CD4-positive, alpha-beta T cell (primary cell): ENCODE measurements around the gene SLC22A5. TPM values are rescaled to one million over a fixed set of nuclear protein-coding genes. Genes with fewer than 3 reads are reported as not detected.

ENCODE experiments used
- ATAC-seq: fragments of 200-7000 bp; cut with Tn5 transposase; one replicate; pipeline ENCODE4 v1.10.0; 2022; ENCODE audit warnings: mild to moderate bottlenecking; ENCODE audit not compliant: poor library complexity
- CTCF ChIA-PET: fragments of 350-600 bp; sonication (Branson Sonifier 250); formaldehyde crosslinking; loops from one replicate; lab custom pipeline; 2021; ENCODE audit warnings: antibody characterized with exemption, inconsistent platforms; lab: Charles Lee
- POLR2A ChIA-PET: fragments of 350-600 bp; sonication (Branson Sonifier 250); formaldehyde crosslinking; loops from one replicate; lab custom pipeline; 2021; ENCODE audit warnings: antibody characterized with exemption, inconsistent platforms; lab: Charles Lee
- DNase-seq, 14 experiments: peaks; one replicate each; pipeline ENCODE4 v3.0.0-alpha.2; 2013 to 2020; ENCODE audit warnings: mixed read lengths in 2 of 14
- H3K27ac ChIP-seq, 2 donors: one replicate each; pipeline versions ENCODE4 v1.5.1 to v1.7.0; 2013; ENCODE audit warnings: low read length in 2 of 2, low read depth in 1 of 2, mild to moderate bottlenecking in 1 of 2
- H3K27me3 ChIP-seq, 2 experiments: 1 replicate in 1 of 2; 2 replicates in 1 of 2; pipeline versions ENCODE4 v1.6.1 to v1.7.0; 2013; ENCODE audit warnings: low read length in 2 of 2, control low read depth in 1 of 2, mild to moderate bottlenecking in 1 of 2, moderate library complexity in 1 of 2; ENCODE audit not compliant: insufficient read depth in 2 of 2, control insufficient read depth in 1 of 2
- H3K36me3 ChIP-seq: one replicate; pipeline ENCODE4 v1.6.1; 2013; ENCODE audit warnings: low read length, control low read depth; ENCODE audit not compliant: insufficient read depth
- H3K4me1 ChIP-seq: one replicate; pipeline ENCODE4 v1.6.1; 2013; ENCODE audit warnings: low read length, control low read depth; ENCODE audit not compliant: insufficient read depth
- H3K4me3 ChIP-seq: one replicate; pipeline ENCODE4 v1.5.1; 2013; ENCODE audit warnings: mild to moderate bottlenecking, low read length, moderate library complexity
- H3K9me3 ChIP-seq, 2 experiments: 1 replicate in 1 of 2; 2 replicates in 1 of 2; pipeline versions ENCODE4 v1.6.1 to v1.7.0; 2013; ENCODE audit warnings: low read length in 2 of 2, mild to moderate bottlenecking in 2 of 2, control low read depth in 1 of 2, moderate library complexity in 1 of 2; ENCODE audit not compliant: control insufficient read depth in 1 of 2, insufficient read depth in 1 of 2
- H3K27ac Mint-ChIP-seq: one replicate; pipeline ENCODE4 v1.8.0; 2020; ENCODE audit warnings: mixed read lengths
- H3K27me3 Mint-ChIP-seq: one replicate; pipeline ENCODE4 v1.8.0; 2021; ENCODE audit warnings: mixed read lengths
- H3K36me3 Mint-ChIP-seq: one replicate; pipeline ENCODE4 v1.8.0; 2021; ENCODE audit warnings: low read depth, mixed read lengths
- H3K4me1 Mint-ChIP-seq: one replicate; pipeline ENCODE4 v1.8.0; 2021; ENCODE audit warnings: low read depth, mixed read lengths
- H3K4me3 Mint-ChIP-seq: one replicate; pipeline ENCODE4 v1.8.0; 2020; ENCODE audit warnings: mild to moderate bottlenecking, mixed read lengths
- H3K9me3 Mint-ChIP-seq: one replicate; pipeline ENCODE4 v1.8.0; 2020; ENCODE audit warnings: mixed read lengths
- intact Hi-C, 2 experiments: fragments of 100-400 bp; cut with DNase I in 1 of 2; cut with micrococcal nuclease in 1 of 2; formaldehyde crosslinking; loops; one replicate each; pipeline versions ENCODE4 v1.15.1 to v1.9.0; 2023 to 2025; cut with DNase I, micrococcal nuclease
- total RNA-seq, 174 experiments: library from RNA in 2 of 174; stranded (reverse) in 2 of 174; gene quantifications; one replicate each; pipeline ENCODE4 v1.2.3 and lab custom pipeline; 2021 to 2026
- TF ChIP-seq, protein P1 (sequence below): fragments of 200-600 bp; IDR thresholded peaks from one replicate; pipeline ENCODE4 v1.8.0; 2022; ENCODE audit warnings: antibody characterized with exemption, mild to moderate bottlenecking

The SLC22A5 gene
- total RNA-seq, 2 experiments from 2014 or later: 4.3 to 4.5 TPM

DNA sequence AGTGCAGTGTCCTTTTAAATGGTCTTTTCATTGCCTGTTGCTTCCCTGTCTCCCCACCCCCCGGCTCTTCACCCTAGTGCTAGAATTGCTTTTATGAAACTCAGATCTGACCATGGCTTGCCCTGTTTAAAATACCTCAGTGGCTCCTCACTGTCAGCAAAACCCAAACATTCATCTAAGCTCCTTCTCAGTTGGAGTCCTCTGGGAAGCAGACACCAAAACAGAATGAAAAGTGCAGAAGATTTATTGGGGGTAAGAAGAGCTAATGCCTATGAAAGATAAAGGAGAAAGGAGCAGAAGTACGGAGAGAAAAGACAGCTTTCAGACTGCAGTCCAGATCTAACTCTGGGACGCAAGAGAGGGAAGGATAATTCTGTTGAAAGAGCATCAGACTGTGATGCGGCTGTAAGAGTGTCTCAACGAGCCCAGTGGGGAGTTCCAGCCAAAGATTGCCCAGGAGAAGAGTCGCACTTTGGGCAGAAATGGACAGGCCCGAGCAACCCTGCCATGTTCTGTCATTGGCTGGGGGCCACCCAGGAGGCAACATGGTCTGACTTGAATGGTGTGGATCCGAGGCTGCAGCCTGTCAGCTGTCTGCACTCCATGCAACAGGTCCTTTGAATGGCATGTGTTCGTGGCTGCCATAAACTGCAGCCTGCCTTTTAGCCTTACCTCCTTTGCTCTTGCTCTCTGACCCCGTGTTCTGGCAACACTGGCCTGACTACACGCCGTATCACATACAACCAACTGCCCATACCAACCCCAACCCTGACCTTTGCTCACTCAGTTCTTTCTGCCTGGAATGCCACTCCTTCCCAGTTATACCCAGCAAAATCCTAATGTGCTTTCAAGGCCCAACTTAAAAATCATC is 65.1 kb downstream of the SLC22A5 start:
- TF ChIP-seq, protein P1, sequence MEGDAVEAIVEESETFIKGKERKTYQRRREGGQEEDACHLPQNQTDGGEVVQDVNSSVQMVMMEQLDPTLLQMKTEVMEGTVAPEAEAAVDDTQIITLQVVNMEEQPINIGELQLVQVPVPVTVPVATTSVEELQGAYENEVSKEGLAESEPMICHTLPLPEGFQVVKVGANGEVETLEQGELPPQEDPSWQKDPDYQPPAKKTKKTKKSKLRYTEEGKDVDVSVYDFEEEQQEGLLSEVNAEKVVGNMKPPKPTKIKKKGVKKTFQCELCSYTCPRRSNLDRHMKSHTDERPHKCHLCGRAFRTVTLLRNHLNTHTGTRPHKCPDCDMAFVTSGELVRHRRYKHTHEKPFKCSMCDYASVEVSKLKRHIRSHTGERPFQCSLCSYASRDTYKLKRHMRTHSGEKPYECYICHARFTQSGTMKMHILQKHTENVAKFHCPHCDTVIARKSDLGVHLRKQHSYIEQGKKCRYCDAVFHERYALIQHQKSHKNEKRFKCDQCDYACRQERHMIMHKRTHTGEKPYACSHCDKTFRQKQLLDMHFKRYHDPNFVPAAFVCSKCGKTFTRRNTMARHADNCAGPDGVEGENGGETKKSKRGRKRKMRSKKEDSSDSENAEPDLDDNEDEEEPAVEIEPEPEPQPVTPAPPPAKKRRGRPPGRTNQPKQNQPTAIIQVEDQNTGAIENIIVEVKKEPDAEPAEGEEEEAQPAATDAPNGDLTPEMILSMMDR: no peak
- Histone ChIP-seq H3K36me3 (peaks cover 26% of the 10 kb centered on the region), H3K4me1 (peaks cover 91% of the 10 kb centered on the region), H3K27me3 (no peaks in the 10 kb centered on the region), H3K9me3 (no peaks in the 10 kb centered on the region), H3K4me3 (no peak overlapping the region), H3K27ac (no peak overlapping the region)
- H3K27me3 Mint-ChIP-seq: no peaks in the 10 kb centered on the region
- H3K9me3 Mint-ChIP-seq: no peaks in the 10 kb centered on the region
- H3K4me3 Mint-ChIP-seq: peak overlapping the region; percentile 34
- intact Hi-C loops: no loop called here
- peaks cover 90% of the 10 kb centered on the region for H3K4me1 Mint-ChIP-seq
- peaks cover 51% of the 10 kb centered on the region for H3K36me3 Mint-ChIP-seq
- ChIA-PET POLR2A (interaction anchor here (5.2 to 20.0 kb wide), 3 partner anchors 23 to 47 kb away, joined by 39 to 645 read pairs (median 57); partner anchors contain the start of gene IRF1), CTCF (interaction anchor here (1.4 to 2.6 kb wide), 2 partner anchors 8 to 66 kb away, joined by 5 to 8 read pairs; no protein-coding TSS in a partner anchor)
- peak overlapping the region; percentile 55 for H3K27ac Mint-ChIP-seq
- DNase-seq (no peak), ATAC-seq (no peak)

DNA sequence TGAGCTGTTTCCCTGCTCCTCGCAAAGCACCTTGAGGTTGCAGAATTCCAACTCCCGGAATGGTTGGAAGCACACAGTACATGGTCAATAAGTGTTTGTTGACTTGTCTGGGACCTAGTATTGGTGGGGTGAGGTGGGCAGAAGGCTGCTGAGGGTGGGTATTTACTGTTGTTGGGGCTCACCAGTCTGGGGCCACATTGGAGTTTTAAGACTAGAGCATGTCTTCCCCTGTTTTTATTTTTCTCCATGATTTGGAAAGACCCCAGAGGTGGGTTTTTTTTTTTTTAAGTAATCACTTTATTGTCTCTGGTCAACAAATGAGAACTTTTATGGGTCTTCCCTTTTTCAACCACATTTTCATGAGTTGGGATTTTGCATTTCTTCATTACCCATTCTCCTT is 65.9 kb downstream of the SLC22A5 start:
- Mint-ChIP-seq H3K4me3 (peak overlapping the region; percentile 15), H3K9me3 (no peaks in the 10 kb centered on the region), H3K4me1 (peaks cover 90% of the 10 kb centered on the region), H3K27me3 (no peaks in the 10 kb centered on the region), H3K27ac (peak overlapping the region; percentile 55), H3K36me3 (peaks cover 45% of the 10 kb centered on the region)
- H3K9me3 ChIP-seq: no peaks in the 10 kb centered on the region
- no peak overlapping the region for H3K4me3 ChIP-seq
- H3K4me1 ChIP-seq: peaks cover 91% of the 10 kb centered on the region
- H3K27me3 ChIP-seq: no peaks in the 10 kb centered on the region
- H3K27ac ChIP-seq: peak overlapping the region in 1 of 2 donors; percentile 44
- TF ChIP-seq, protein P1: no peak
- ChIA-PET CTCF (interaction anchor here (2.6 kb wide), 1 partner anchor 9 kb away, joined by 8 read pairs; no protein-coding TSS in a partner anchor), POLR2A (interaction anchor here (0.9 to 20.0 kb wide), 6 partner anchors 7 to 61 kb away, joined by 3 to 645 read pairs (median 34); partner anchors contain the start of gene IRF1)
- intact Hi-C loops: no loop called here
- no peak for ATAC-seq
- DNase-seq: no peak
- peaks cover 22% of the 10 kb centered on the region for H3K36me3 ChIP-seq

DNA sequence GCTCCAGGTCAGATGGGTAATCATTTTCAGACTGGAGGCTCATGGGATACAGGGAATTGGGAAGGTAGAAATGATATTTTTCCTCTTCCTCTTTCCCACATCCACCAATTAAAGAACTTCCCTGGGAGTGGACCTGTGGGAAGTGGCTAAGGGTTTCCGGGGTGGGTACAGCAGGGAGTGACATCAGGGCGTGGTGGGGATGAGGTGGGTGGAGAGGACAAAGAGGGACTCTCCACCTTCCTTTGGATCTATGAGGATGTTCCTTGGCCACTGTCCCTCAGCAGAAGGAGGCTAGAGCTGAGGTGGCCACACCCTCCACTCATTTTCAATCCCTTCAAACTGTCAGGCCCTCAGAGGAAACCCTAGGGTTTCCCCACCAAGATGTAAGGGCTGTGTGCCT is 66.4 kb downstream of the SLC22A5 start:
- peak overlapping the region in 1 of 2 donors; percentile 44 for H3K27ac ChIP-seq
- ATAC-seq: no peak
- no peak overlapping the region for H3K4me3 ChIP-seq
- Mint-ChIP-seq H3K9me3 (no peaks in the 10 kb centered on the region), H3K27ac (peak overlapping the region; percentile 42), H3K27me3 (no peaks in the 10 kb centered on the region), H3K4me3 (peak overlapping the region; percentile 20), H3K36me3 (peaks cover 45% of the 10 kb centered on the region), H3K4me1 (peaks cover 90% of the 10 kb centered on the region)
- POLR2A ChIA-PET: interaction anchor here (0.9 to 20.0 kb wide), 6 partner anchors 8 to 60 kb away, joined by 3 to 645 read pairs (median 34); partner anchors contain the start of gene IRF1
- intact Hi-C loops: loop anchor here in 1 of 2 experiments (2.0 kb wide), 1 partner anchor 15 kb away; no protein-coding TSS in a partner anchor
- H3K36me3 ChIP-seq: peaks cover 21% of the 10 kb centered on the region
- no peaks in the 10 kb centered on the region for H3K9me3 ChIP-seq
- TF ChIP-seq, protein P1: no peak
- DNase-seq: peak in 1 of 14 experiments; percentile 33
- H3K27me3 ChIP-seq: no peaks in the 10 kb centered on the region
- CTCF ChIA-PET: interaction anchor here (2.6 kb wide), 1 partner anchor 9 kb away, joined by 8 read pairs; no protein-coding TSS in a partner anchor
- H3K4me1 ChIP-seq: peaks cover 87% of the 10 kb centered on the region
